GM23248 (cell line): ENCODE data around the gene SYNE1.

Experiments used
- EZH2 ChIP-seq: fragments of 200-600 bp; sonication (generic); IDR thresholded peaks from 2 replicates; pipeline ENCODE4 v1.6.1; 2018; ENCODE audit warnings: antibody characterized with exemption, mild to moderate bottlenecking; ENCODE audit not compliant: insufficient read depth, poor library complexity, severe bottlenecking
- EZH2phosphoT487 ChIP-seq: fragments of 200-600 bp; sonication (generic); IDR thresholded peaks from 2 replicates; pipeline ENCODE4 v1.6.1; 2018; ENCODE audit warnings: antibody characterized with exemption, moderate library complexity, mild to moderate bottlenecking, low read depth; ENCODE audit not compliant: insufficient read depth

GRCh38 chr6:152170313-152170701 lies 466.9 kb downstream of the SYNE1 start:
- TF ChIP-seq EZH2 (no peak), EZH2phosphoT487 (no peak)
